ENCODE measurements around the gene RELCH.
A peak's percentile ranks its signal among the peaks of the same experiment; 100 is the strongest.

Gene RELCH

DNA sequence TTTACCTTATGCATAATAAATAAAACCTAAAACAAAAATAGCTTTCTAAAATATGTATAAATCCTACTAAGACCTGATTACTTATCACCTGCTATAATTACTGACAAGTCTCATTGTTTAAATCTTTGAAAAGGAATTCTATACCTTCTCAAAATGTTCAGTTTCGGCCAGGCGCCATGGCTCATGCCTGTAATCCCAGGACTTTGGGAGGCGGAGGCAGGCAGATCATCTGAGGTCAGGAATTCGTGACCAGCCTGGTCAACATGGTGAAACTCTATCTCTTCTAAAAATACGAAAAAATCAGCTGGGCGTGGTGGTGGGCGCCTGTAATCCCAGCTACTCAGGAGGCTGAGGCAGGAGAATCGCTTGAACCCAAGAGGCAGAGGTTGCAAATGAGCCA lies 58.1 kb downstream of the RELCH start:
- TF ChIP-seq, protein P1, sequence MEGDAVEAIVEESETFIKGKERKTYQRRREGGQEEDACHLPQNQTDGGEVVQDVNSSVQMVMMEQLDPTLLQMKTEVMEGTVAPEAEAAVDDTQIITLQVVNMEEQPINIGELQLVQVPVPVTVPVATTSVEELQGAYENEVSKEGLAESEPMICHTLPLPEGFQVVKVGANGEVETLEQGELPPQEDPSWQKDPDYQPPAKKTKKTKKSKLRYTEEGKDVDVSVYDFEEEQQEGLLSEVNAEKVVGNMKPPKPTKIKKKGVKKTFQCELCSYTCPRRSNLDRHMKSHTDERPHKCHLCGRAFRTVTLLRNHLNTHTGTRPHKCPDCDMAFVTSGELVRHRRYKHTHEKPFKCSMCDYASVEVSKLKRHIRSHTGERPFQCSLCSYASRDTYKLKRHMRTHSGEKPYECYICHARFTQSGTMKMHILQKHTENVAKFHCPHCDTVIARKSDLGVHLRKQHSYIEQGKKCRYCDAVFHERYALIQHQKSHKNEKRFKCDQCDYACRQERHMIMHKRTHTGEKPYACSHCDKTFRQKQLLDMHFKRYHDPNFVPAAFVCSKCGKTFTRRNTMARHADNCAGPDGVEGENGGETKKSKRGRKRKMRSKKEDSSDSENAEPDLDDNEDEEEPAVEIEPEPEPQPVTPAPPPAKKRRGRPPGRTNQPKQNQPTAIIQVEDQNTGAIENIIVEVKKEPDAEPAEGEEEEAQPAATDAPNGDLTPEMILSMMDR (IDR thresholded peaks at IDR 0.05; ENCODE audit: low read depth, low read length, missing control alignments): no peak
- DNase-seq (ENCODE audit: extremely low read depth, low read depth): no peak

DNA sequence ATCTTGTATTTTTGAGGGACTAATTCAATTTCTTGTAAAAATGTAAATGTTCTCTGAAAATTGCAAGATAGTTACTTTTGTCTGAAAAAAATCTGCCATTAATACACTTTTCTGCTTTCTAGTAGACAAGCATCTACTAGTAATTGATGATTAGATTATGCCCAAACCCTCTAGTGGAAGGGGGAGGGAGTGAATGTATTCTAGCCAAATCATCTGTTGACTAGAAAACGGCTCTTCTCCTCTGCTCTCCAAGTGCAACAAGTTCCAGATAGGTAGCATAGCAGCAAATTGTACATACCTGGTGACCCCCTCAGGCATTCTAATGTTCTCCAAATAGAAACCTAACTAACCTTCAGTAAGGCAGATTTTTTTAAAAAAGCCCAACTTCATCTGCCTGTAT lies 58.6 kb downstream of the RELCH start:
- no peak for DNase-seq (ENCODE audit: extremely low read depth, low read depth)
- TF ChIP-seq, protein P1 (IDR thresholded peaks at IDR 0.05; ENCODE audit: low read depth, low read length, missing control alignments): no peak
- H3K4me3 ChIP-seq (replicated peaks; ENCODE audit: low read depth, low read length): no peak overlapping the region

More for the DNA sequence above, 58.1 kb downstream of the RELCH start:
- no peak overlapping the region for H3K4me3 ChIP-seq (replicated peaks; ENCODE audit: low read depth, low read length)

DNA sequence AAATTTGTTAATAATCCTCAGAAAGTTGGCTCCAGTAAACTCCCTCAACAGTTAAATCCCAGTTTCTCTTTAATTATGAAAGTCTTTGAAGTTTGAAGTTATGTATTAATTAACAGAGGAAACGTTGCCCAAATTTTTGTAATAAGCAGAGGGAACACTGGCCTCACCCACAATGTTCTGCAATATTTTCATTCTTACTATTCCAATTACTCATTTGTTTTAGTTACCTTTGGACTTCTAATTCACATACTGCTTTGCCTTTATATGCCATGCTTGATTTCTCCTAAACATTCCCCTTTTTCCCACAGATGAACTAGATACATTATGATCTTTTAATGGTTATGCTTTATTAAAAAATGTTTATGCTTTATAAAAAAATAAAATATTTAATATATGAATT lies 61.3 kb downstream of the RELCH start:
- no peak overlapping the region for H3K4me3 ChIP-seq (replicated peaks; ENCODE audit: low read depth, low read length)
- DNase-seq (ENCODE audit: extremely low read depth, low read depth): no peak
- TF ChIP-seq, protein P1 (IDR thresholded peaks at IDR 0.05; ENCODE audit: low read depth, low read length, missing control alignments): no peak

DNA sequence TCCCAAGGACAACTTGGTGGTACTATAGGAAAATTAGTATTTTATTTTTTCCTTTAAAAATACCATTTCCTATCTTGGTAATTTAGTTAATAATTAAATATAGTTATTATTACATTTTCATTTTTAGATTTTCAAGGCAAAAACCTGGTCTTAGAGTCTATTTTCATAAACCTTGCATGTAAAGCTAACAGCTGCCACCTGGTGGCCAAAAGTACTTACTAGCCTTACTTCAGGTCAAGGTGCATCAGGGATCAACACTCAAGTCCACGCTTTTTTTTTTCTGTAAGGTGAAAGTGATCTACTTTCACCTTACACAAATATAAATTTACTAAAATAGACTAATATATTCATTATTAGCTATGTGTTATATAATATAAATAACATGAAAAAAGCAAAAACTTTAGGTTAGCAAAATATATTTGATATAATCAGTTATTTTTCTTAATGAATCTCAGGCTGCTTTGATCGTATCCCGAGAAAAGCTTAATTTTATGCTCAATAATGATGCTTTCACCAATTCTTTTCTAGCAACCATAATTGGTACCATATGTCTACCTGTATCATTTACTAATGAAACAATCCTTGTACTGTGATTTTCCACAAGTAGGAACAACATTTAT lies 62.5 kb downstream of the RELCH start:
- TF ChIP-seq, protein P1 (IDR thresholded peaks at IDR 0.05; ENCODE audit: low read depth, low read length, missing control alignments): peak; percentile 73
- peak; percentile 50 for DNase-seq (ENCODE audit: extremely low read depth, low read depth)
- no peak overlapping the region for H3K4me3 ChIP-seq (replicated peaks; ENCODE audit: low read depth, low read length)

DNA sequence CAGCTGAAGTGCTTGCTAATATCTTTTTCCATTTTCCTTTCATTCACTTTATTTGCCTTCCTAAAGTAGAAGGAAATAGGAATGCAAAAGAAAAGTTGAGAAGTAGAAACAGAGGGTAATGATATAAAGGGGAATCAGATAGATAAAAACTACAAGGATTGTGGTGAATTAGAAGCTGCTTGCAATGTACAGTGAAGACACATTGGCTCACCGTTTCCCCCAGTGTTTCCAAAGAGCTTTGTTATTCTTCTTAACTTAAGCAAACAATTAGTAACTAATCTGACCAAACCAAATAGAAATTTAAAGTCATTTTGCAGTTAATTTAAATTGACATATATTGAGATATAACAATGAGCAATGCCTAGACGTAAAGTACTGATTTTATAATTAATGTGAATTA lies 63.4 kb downstream of the RELCH start:
- H3K4me3 ChIP-seq (replicated peaks; ENCODE audit: low read depth, low read length): no peak overlapping the region
- DNase-seq (ENCODE audit: extremely low read depth, low read depth): no peak
- TF ChIP-seq, protein P1 (IDR thresholded peaks at IDR 0.05; ENCODE audit: low read depth, low read length, missing control alignments): no peak

DNA sequence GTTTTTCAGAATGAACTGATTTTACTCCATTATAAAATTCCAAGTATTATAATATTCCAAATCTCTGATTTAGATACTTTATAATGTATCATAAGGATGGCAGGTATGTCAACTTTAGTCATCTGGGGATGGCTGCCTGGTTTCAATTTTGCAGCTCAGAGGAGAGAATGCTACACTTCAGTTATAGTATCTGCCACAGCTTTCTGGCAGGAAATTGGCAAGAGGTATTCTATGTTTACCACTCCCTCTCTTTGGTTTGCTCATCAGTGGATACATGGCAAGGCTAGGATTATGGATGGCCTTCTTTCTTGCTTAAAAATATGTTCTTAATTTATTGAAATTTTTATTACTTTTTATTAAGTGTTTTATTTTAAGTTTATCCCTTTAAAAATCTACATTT lies 71.0 kb downstream of the RELCH start:
- TF ChIP-seq, protein P1 (IDR thresholded peaks at IDR 0.05; ENCODE audit: low read depth, low read length, missing control alignments): no peak
- H3K4me3 ChIP-seq (replicated peaks; ENCODE audit: low read depth, low read length): no peak overlapping the region
- no peak for DNase-seq (ENCODE audit: extremely low read depth, low read depth)

DNA sequence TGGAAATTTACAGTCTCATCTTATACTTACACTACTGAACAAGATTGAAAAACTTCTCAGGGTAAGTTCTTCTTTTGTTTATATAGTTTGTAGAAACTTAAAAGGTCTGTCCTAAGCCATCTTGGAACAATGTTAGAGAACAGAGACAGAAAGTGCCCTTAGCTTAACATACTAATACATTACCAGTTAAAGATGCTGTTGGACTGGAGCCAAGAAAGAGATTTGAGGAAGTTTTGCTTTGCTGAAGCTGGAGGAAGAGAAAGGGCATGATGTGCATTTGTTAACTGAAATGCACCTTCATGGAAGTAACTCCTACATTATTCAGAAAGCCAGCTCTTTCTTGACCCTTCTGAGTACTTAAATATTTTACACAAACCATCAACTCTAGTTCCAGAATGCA lies 71.6 kb downstream of the RELCH start:
- no peak for DNase-seq (ENCODE audit: extremely low read depth, low read depth)
- no peak overlapping the region for H3K4me3 ChIP-seq (replicated peaks; ENCODE audit: low read depth, low read length)
- TF ChIP-seq, protein P1 (IDR thresholded peaks at IDR 0.05; ENCODE audit: low read depth, low read length, missing control alignments): no peak

Measured in HFF-Myc (cell line).